Measurements from ENCODE around the gene DNAJC5.

Gene DNAJC5

GRCh38 chr20:63942969-63943807 lies 48.3 kb downstream of the DNAJC5 start:
- no peak for TF ChIP-seq CTCF (IDR thresholded peaks at IDR 0.05; ENCODE audit: low read depth, low read length, missing control alignments)
- DNase-seq (ENCODE audit: low read depth) = no peak
- H3K4me3 ChIP-seq (ENCODE audit: low read depth, low read length) = no peak overlapping the region

GRCh38 chr20:63943808-63944077 lies 48.8 kb downstream of the DNAJC5 start:
- no peak for TF ChIP-seq CTCF (IDR thresholded peaks at IDR 0.05; ENCODE audit: low read depth, low read length, missing control alignments)
- H3K4me3 ChIP-seq (ENCODE audit: low read depth, low read length) = no peak overlapping the region
- no peak for DNase-seq (ENCODE audit: low read depth)

- no peak overlapping the region for H3K4me3 ChIP-seq (ENCODE audit: low read depth, low read length)
- no peak for TF ChIP-seq CTCF (IDR thresholded peaks at IDR 0.05; ENCODE audit: low read depth, low read length, missing control alignments)
Measured at GRCh38 chr20:63944078-63944941, 49.4 kb downstream of the DNAJC5 start.

GRCh38 chr20:63945031-63945658 lies 50.2 kb downstream of the DNAJC5 start:
- no peak for DNase-seq (ENCODE audit: low read depth)
- H3K4me3 ChIP-seq (ENCODE audit: low read depth, low read length) = no peak overlapping the region
- TF ChIP-seq CTCF (IDR thresholded peaks at IDR 0.05; ENCODE audit: low read depth, low read length, missing control alignments) = no peak

More at GRCh38 chr20:63944078-63944941, 49.4 kb downstream of the DNAJC5 start:
- no peak for DNase-seq (ENCODE audit: low read depth)

- no peak for TF ChIP-seq CTCF (IDR thresholded peaks at IDR 0.05; ENCODE audit: low read depth, low read length, missing control alignments)
- no peak for DNase-seq (ENCODE audit: low read depth)
- no peak overlapping the region for H3K4me3 ChIP-seq (ENCODE audit: low read depth, low read length)
Measured at GRCh38 chr20:63945921-63946920, 51.3 kb downstream of the DNAJC5 start.

- H3K4me3 ChIP-seq (ENCODE audit: low read depth, low read length) = no peak overlapping the region
- no peak for TF ChIP-seq CTCF (IDR thresholded peaks at IDR 0.05; ENCODE audit: low read depth, low read length, missing control alignments)
- DNase-seq (ENCODE audit: low read depth) = no peak
Measured at GRCh38 chr20:63946986-63947637, 52.2 kb downstream of the DNAJC5 start.
